GM21825 (cell line): ENCODE data around the gene PARD3B.

Experiments used
- ATAC-seq: cut with Tn5 transposase; IDR thresholded peaks from one replicate; pipeline ENCODE4 v1.9.1; 2021; ENCODE audit warnings: mild to moderate bottlenecking, moderate library complexity; ENCODE audit not compliant: unreplicated experiment

The PARD3B gene

DNA sequence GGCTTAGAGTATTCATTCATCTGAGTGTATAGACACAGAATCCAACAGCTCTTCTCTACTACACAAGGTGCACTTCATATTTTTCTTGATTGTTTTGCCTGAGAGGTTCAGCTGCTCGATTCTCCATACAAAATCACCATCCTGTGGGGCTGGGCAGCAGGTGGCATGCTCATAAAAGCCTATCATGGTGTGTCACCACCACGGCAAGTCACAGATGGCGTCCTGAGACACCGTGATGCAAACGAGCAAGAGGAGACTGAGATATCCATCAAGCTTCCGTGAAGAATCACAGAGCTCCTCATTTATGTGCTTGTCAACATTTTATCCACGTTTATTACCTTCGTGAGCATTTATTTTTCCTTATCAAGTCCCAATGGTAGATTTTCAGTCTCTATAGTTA is 1114.6 kb downstream of the PARD3B start:
- no peak for ATAC-seq

- ATAC-seq, result peak; percentile 70
Measured at GRCh38 chr2:205660521-205661124, 1115.3 kb downstream of the PARD3B start.

DNA sequence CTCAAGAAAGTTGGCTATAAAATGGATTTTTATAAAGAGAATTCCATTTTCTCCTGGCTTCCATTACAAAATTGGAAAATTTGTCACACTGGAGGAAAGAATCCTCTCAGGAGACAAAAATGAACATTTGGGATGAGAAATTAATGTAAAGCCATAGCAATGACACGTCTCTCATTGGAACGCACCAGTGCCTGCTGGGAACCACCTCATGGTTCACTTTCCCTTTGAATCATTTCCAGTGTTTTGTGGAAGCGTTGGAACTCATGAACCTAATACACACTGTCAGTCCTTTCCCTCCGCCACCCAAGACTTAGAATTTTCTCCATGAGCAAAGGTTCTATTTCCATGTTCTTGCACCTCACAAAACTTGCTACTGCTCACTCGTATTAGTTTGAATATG is 1116.0 kb downstream of the PARD3B start:
- no peak for ATAC-seq

- no peak for ATAC-seq
Measured at GRCh38 chr2:205662206-205662965, 1117.1 kb downstream of the PARD3B start.

- ATAC-seq, result no peak
Measured at GRCh38 chr2:205665791-205666190, 1120.5 kb downstream of the PARD3B start.
